Stimulated activated CD8-positive, alpha-beta memory T cell treated with anti-CD3 and anti-CD28 coated beads, Interleukin-7, amount 100 ng/mL, for 48 hours (primary cell): Measurements from ENCODE around the gene TRIM33.
"Not testable (repeated sequence)": the region's sequence is repeated elsewhere in the genome, so short reads cannot be mapped to it uniquely, and the experiment has no call there.

Source experiments
- DNase-seq, 2 donors: peaks; one replicate each; pipeline ENCODE4 v3.0.0-alpha.2; 2020; ENCODE audit warnings: low read depth in 1 of 2; ENCODE audit errors: extremely low read depth in 1 of 2

Gene TRIM33

DNA sequence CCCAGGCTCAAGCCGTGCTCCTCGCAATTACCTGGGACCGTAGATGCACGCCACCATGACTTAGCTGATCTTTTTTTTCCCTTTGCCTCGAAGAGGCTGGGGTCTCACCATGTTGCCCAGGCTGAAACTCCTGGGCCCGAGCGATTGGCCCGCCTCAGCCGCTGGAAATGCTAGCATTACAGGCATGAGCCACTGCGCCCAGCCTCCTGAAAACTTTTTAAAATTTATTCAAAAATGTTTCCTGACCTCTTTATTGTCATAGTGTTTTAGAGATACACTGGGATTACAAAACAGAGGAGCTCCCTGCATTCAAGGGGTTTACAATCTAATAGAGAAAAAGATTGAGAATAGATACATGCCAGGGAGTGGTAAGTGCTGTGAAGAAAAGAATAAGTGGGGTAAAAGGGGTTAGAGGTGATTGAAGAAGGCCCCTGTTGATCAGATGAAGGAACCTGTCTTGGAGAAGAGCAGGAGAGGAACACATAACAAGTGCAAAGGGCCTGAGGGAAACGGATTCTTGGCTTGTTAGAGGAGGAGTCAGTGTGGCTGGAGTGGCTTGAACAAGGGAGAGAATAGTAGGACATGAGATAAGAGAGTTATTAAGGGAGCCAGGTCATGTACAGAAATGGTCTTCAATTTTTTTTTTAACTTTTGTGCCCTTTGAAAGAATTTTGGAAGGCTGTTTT, 1.7 kb upstream of the TRIM33 start:
- no peak for DNase-seq

DNA sequence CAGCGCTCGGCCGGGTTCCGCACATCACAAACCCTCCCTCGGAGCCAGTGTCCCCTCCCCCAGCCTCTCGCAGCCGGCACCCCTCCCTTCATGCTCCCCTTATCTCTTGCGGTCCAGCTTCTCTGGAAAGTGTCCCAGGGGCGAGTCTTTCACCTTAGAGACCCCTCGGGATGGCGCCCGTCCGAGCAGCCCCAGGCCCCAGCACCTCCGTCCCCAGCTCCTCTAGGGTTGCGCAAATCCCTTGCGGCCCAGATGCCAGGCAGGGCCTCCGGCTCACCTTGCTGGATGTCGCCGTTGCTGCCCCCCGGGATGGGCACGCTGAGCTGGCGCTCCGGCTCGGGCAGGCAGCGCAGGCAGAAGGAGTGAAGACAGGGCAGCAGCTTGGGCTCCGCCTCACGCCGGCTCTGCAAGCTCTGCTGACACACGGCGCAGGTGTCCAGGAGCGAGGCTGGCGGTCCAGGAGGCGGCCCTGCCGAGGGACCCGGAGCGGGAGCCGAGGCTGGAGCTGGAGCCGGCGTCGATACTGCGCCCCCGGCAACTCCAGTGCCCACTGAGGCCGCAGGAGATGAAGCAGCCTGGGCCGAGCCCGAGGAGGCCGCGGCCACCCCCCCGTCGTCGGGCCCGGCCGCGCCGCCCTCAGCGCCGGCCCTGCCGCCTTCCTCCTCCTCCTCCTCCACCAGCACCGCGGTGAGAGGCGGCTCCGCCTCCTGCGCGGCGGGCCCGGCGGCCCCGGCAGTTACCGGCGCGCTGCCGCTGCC, 550 bp downstream of the TRIM33 start:
- peak in 1 of 2 donors; percentile 23 for DNase-seq

DNA sequence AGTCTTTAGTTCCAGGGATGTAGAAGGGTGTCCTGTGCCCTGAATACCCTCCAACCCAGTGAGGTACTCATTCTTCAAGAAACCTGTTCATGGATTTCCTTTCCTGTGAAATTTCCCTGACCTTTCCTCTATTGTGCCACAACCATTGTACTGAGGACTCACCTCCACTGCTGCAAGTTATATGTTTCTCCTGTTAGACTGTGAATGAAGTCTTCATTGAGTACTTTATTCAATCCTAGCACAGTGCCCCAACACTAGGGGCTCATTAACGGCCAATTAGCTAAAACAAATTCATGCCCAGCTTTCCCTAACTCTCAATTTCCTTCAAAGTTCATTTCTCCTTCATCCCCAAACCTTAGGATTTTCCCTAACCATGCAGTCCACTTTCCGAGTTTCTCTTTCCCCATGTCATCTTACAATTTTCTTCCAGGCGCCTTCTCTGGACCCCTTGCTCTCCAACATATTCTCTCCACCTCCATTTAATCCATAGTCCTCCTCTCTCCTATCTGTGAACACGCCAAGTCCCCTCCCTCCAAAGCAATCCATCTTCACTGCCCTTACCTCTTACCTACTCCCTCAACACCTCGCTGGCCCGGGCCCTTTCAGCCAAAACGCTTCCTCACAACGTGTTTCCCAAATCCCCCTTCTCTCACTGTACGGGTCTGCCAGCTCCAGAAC, 1.3 kb downstream of the TRIM33 start:
- DNase-seq = no peak

DNA sequence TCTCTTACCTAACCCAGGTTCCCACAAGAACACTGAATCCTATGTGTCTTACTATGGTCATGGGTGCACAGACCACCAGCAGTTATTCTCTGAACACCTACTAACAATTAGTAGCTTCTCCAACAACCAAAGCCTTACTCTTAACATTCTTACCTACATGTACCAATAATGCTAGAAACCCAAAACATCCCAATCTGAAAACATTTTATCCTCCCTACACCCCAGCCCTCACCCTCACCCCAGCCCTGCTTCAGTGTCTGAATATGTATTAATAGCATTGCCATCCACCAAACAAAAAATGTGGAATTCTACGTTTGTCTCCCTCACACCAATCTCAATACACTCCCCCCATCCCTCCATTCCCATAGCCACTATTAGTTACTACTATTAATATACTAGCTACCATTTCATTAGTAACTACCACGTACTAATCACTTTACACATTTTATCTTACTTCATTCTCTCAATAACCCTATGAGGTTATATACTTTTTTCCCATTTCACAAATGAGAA, 2.6 kb downstream of the TRIM33 start:
- DNase-seq = no peak

DNA sequence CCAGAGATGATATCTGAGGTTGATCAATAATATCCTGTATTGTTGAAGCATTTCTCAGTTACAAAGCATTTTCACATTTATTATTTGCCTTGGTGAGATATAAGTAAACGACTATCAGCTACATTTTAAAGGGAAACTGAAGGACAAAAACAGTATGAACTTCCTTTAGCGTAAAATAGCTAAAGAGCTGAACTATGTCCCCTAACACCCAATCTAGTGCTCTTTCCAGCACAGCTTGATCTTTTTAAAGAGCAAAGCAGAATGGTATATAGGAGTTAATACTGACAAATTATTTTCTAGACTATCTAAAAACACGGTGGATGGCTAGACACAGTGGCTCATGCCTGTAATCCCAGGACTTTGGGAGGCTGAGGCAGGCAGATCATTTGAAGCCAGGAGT, 3.5 kb downstream of the TRIM33 start:
- DNase-seq = no peak

DNA sequence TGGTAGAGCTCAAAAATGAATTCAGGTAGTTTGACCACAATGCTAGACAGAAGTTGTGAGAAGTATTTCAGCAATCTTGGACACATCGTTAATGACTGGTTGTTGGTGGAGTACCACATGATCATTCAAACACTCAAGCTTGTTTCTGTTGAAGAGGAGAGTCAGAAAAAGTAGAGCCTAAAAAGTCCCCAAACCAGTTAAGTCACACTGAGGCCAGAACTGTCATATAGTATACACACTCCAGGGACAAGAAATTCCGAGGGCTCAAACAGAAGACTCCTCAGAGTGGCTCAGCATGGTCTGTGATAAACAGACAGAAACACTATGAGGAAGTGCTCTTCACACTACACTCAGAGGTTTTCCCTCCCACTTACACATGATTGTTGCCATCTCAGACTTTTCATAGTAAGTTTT, 5.8 kb downstream of the TRIM33 start:
- no peak for DNase-seq

DNA sequence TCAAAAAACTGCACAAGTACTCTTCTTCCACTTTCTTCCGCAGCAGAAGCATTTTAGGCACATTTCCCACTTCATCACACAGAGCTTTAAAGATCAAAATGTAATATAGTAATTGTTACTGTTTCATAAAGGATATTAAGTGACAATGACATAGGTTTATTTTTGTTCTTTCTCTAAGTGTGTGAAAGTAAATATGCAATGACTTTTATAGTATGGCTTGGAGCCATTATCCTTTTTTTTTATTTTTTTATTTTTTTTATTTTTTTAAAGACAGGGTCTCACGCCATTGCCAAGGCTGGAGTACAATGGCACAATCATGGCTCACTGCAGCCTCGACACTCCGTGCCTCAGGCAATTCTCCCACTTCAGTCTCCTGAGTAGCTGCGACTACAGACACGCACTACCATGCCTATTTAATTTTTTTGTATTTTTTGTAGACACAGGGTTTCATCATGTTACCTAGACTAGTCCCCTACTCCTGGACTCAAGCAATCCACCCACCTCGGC, 7.0 kb downstream of the TRIM33 start:
- no peak for DNase-seq

DNA sequence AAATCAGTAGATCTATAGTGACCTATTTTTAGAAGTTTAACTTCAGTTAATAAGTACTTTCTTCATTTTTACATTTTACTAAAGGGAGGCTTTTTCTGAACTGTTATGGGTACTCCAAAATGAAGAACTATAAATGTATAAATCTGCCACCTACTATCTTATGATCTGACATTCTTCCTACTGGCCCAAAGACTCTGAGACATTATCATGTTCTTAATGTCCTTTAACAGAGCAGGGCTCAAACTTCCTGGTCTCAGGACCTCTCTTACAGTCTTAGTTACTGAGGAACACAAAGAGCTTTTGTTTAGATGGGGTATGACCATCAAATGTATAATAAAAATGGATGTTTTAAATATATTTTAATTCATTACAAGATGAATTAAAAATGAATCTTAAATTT, 8.9 kb downstream of the TRIM33 start:
- DNase-seq = no peak

DNA sequence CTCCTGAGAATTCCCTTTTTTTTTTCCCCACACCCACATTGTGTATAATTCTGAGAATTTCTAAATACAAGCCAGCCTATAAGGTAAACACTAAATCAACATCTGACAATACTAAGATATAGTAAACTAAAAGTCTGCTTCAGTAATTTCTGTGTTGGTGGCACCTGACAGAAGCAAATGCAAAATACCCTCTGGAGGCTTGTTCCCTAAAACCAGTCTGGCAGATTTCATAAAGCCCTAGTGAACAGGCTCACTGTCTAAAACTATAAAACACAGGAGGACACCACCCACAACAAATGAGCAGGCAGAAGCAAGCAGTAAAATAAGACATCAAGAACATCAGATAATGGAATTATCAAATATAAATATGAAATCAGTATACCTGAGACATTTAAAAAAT, 11.5 kb downstream of the TRIM33 start:
- DNase-seq = no peak

DNA sequence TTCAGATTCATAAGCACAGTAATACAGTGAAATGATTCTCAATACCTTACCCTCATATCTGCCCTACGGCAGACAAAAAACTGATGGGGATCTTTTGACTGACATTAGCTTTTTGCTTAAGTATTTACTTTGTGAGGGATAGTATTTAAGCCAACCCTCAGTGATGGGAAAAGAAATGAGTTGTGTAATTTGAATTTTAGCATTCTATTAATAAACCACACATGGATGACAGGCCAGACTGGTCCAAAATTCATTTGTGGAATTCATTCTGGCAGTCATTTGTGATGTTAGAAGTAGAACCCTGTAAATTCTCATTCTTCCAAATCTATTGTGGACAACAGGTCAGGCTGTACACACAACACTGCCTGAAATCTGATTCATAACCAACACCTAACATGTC, 14.9 kb downstream of the TRIM33 start:
- no peak for DNase-seq

DNA sequence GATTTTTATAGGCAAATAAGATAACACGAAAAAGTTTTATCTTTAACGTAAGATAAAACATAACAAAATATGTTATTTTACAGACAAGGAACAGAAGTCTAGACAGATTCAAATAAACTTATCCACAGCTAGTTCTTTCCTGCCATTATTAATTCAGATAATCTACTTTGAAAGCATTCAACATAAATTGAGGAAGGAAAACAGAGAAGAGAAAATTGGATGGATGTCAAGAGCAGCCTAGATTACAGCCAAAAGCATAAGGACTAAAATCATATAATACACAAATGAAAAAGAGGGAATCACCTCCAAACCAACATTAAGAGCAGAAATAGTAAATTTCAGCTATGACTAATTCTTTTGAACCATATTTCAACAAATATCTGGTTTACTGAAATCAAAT, 15.5 kb downstream of the TRIM33 start:
- DNase-seq = no peak

DNA sequence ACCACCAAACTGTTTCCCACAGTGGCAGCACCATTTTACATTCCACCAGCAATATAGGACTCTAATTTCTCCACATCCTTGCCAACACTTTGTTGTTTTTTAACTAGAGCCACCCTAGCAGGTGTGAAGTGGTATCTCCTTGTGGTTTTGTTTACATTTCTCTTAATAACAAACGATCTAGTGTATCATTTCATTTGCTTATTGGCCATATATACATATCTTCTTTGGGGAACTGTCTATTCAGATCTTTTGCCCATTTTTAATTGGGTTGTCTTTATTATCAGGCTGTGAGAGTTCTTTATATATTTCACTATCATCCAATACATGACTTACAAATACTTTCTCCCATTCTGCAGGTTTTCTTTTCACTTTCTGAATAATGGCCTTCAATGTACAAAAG, 18.0 kb downstream of the TRIM33 start:
- no peak for DNase-seq

DNA sequence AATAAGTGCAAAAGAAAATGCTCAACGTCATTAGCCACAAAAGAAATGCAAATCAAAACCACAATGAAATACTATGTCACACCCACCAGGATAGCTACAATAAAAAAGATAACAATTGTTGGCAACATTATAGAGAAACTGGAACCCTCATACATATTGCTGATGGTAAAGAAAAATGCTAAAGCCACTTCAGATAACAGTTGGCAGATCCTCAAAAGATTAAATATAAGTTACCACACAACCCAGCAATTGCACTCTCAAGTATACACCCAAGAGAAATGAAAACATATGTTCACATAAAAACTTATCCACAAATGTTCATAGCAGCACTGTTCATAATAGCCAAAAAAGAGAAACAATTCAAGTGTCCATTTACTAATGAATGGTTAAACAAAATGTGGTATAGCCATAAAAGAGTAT, 20.7 kb downstream of the TRIM33 start:
- no peak for DNase-seq

DNA sequence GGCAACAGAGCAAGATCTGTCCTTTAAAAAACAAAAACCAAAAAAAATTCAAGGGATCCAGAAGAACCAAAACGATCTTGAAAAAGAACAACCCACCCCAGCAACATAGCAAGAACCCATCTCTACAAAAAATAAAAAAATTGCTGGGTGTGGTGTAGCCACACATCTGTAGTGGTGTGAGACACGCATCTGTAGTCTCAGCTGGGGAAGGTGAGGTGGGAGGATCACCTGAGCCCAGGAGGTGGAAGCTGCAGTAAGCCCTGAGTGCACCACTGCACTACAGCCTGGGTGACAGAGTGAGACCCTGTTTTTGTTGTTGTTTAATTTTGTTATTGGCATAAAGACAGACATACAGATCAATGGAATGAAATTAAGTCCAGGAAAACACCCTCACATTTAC, 22.3 kb downstream of the TRIM33 start:
- no peak for DNase-seq

DNA sequence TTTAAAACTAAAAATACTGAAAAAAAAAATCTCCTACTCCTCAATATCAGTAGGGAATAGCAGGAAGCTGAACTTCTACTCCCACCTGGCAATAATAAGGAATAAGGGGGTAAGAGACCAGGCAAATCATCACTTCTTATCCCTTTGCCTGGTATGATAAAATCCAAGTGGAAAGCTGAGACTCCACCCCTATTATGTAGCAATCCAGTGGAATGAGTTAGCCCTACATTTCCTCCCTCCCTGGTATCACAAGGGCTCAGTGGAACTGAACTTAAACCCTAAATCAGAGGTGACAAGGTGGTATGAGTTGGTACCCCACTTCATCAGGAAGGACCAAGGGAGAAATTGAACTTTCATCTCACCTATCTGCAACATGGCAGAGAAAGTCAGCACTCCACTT, 25.7 kb downstream of the TRIM33 start:
- no peak for DNase-seq

DNA sequence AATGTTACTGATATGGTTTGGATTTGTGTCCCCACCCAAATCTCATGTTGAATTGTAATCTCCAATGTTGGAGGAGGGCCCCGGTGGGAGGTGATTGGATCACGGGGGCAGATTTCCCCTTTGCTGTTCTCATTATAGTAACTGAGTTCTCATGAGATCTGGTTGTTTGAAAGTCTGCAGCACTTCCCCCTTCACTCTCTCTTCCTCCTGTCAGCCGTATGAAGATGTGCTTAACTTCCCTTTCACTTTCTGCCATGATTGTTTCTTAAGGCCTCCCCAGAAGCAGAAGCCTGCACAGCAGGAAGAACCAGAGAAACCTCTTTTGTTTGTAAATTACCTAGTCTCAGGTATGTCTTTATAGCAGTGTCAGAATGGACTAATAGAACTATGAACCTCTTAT, 28.4 kb downstream of the TRIM33 start:
- DNase-seq = no peak

DNA sequence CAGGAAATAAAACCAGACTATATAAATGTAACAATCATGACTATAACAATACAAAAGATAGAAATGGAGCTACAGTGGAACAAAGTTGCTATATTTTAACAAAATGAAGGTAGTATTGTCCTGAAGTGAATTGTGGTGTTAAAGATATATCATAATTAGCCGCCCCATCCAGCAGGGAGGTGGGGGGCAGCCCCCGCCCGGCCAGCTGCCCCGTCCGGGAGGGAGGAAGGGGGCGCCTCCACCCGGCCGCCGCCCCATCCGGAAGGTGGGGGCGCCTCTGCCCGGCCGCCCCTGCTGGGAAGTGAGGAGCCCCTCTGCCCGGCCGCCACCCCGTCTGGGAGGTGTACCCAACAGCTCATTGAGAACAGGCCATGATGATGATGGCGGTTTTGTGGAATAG, 31.4 kb downstream of the TRIM33 start:
- not testable (repeated sequence) for DNase-seq

DNA sequence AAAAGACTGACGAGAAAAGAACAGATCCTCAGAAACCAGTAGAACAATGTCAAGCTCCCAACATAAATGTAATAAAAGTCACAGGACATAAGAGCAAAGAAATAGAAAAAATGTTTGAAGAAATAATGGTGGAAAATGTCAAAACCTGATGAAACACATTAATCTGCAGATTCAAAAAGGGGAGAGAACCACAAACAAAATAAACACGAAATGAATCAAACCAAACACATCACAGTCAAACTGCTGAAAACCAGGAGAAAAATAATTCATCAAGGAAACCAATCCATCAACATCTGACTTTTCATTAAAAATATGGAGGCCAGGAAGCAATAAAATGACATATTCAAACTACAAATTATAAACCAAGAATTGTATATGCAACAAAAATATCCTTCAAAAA, 31.9 kb downstream of the TRIM33 start:
- no peak for DNase-seq

DNA sequence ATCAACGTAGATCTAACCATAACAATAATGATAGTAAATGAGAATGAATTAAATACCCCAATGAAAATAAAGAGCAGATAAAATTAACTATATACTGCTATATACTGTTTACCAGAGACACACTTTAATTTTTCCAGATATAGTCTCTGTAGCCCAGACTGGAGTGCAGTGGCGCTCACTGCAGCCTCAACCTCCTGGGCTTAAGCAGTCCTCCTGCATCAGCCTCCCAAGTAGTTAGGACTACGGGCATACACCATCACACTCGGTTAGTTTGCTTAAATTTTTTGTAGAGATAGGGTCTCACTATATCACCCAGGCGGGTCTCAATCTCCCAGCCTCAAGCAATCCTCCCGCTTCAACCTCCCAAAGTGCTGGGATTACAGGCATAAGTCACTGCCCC, 37.2 kb downstream of the TRIM33 start:
- DNase-seq = no peak

DNA sequence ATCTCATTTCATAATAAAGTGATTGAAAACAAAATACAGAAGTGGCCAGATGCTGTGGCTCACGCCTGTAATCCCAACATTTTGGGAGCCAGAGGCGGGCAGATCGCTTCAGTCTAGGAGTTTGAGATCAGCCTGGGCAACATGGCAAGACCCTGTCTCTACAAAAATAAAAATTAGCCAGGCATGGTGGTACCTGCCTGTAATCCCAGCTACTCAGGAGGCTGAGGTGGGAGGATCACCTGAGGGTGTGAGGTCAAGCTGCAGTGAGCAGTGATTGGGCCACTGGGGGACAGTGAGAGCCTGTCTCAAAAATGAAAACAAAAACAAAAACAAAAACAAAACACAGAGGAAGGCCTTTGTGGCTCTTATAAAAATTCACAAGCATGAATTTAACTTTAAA, 38.6 kb downstream of the TRIM33 start:
- no peak for DNase-seq

DNA sequence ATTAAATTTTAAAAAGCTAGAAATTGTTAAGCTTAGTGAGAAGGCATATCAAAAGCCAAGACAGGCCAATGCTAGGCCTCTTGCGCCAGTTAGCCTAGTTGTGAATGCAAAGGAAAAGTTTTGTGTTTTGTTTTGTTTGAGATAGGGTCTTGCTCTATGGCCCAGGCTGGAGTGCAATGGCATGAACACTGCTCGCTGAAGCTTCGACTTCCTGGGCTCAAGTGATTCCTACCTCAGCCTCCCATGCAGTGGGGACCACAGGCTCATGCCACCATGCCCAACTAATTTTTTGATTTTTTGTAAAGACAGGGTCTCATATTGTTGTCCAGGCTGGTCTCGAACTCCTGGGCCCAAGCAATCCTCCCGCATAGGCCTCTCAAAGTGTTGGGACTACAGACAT, 40.3 kb downstream of the TRIM33 start:
- DNase-seq = no peak
